Activated CD8-positive, alpha-beta memory T cell treated with anti-CD3 and anti-CD28 coated beads, Interleukin-2, amount 50 U/mL, for 24 hours (primary cell): ENCODE data around the gene RUNX1.

Source experiments
- DNase-seq: peaks from one replicate; pipeline ENCODE4 v3.0.0-alpha.2; 2020; ENCODE audit errors: extremely low read depth

The RUNX1 gene

GRCh38 chr21:35059742-35060141, 10.6 kb upstream of the RUNX1 start:
- no peak for DNase-seq

- DNase-seq: no peak
Measured at GRCh38 chr21:35058058-35058457, 9.0 kb upstream of the RUNX1 start.

GRCh38 chr21:35057428-35057827, 8.3 kb upstream of the RUNX1 start:
- no peak for DNase-seq

- DNase-seq: no peak
Measured at GRCh38 chr21:35053356-35054096, 4.4 kb upstream of the RUNX1 start.

GRCh38 chr21:35052801-35053200, 3.7 kb upstream of the RUNX1 start:
- no peak for DNase-seq

GRCh38 chr21:35051287-35051818, 2.3 kb upstream of the RUNX1 start:
- DNase-seq: no peak

- DNase-seq: no peak
Measured at GRCh38 chr21:35050348-35051286, 1.5 kb upstream of the RUNX1 start.

GRCh38 chr21:35048183-35048601, 910 bp downstream of the RUNX1 start:
- no peak for DNase-seq

- no peak for DNase-seq
Measured at GRCh38 chr21:35046880-35047229, 2.2 kb downstream of the RUNX1 start.

GRCh38 chr21:35046263-35046624, 2.9 kb downstream of the RUNX1 start:
- DNase-seq: no peak

GRCh38 chr21:35045542-35046262, 3.4 kb downstream of the RUNX1 start:
- no peak for DNase-seq

- DNase-seq: no peak
Measured at GRCh38 chr21:35044770-35045541, 4.1 kb downstream of the RUNX1 start.

- DNase-seq: no peak
Measured at GRCh38 chr21:35044128-35044527, 5.0 kb downstream of the RUNX1 start.

GRCh38 chr21:35043549-35043948, 5.6 kb downstream of the RUNX1 start:
- DNase-seq: no peak

- DNase-seq: no peak
Measured at GRCh38 chr21:35042836-35043235, 6.3 kb downstream of the RUNX1 start.

GRCh38 chr21:35041881-35042280, 7.2 kb downstream of the RUNX1 start:
- no peak for DNase-seq

GRCh38 chr21:35041122-35041521, 8.0 kb downstream of the RUNX1 start:
- no peak for DNase-seq

- no peak for DNase-seq
Measured at GRCh38 chr21:35039595-35040289, 9.4 kb downstream of the RUNX1 start.

GRCh38 chr21:35038772-35039319, 10.3 kb downstream of the RUNX1 start:
- DNase-seq: no peak

- DNase-seq: no peak
Measured at GRCh38 chr21:35037384-35037765, 11.7 kb downstream of the RUNX1 start.
